Activated CD8-positive, alpha-beta memory T cell treated with anti-CD3 and anti-CD28 coated beads for 48 hours (primary cell): ENCODE results near the gene GSTO2.
"Not testable (repeated sequence)": the region's sequence is repeated elsewhere in the genome, so short reads cannot be mapped to it uniquely, and the experiment has no call there.

Experiments
- DNase-seq, 3 experiments: peaks; one replicate each; pipeline ENCODE4 v3.0.0-alpha.2; 2020; ENCODE audit warnings: low read depth in 2 of 3, low spot score in 2 of 3

Gene GSTO2

DNA sequence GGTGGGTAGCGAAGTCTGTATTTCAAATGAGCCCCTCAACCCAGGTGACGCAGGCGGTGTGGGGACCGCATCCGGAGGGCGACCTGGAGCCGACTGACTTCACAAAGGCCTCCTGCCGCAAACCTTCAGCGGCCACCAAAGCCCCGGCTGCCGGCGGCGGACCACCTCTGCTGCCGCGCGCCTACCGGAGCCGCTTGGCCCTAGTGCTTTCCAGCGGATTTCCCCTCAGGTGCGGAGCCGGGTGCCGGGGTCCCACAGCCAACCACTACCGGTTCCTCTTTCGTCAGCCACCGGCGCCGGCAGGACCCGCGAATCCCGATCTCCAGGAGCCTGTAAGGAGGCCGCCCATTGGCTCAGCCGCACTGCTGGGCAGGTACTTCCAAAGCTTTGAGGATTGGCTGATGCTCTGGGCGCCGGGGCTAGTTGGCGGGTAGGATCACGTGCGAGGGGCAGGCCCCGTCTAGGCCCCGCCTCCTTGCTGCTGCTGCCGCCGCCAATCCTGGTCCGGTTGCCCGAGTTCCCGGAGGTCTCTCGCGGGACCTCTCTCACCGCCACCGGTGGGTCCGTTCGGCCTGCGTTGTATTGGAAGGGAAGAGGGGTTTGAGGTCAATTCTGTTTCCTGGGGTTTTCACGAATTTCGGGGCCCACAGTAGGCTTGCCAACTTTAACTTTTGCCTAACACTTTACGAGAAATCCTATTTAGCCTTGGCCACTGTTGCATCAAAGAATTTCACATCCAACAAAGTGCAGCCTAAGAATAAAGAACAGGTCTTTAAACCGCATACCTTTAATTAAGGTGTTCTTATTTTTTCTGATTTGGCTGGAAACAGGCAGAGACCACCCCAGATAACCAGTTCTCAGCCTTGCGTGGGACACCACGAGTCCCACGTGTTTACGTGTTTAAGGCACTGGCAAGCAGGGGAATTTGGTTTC, at the start of gene GSTO2:
Gene GSTO2 (plus strand): TSS at position 472 of the 933 bp plus-strand sequence. CDS start 5,732 bp downstream, outside the sequence.
- peak; percentile 83 to 96 (median 92) for DNase-seq

DNA sequence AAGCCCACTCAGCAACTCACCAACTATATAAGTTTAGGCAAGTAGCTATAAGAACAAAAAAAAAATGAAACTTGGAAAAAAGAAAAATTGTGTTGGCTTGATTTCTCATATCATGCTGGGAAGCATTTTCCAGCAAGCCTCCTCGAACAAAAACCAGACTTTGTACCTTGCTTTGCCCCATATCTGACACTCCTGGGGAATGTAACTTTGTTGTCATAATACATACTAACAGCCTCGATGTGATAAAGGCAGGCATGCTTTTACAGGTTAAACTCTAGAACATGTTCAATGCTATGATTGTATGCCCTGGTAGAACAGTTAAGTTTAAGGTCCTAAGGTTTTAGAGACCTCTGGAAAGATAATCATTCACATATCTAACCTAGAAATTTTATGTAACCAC, 48.5 kb upstream of the GSTO2 start:
- no peak for DNase-seq

DNA sequence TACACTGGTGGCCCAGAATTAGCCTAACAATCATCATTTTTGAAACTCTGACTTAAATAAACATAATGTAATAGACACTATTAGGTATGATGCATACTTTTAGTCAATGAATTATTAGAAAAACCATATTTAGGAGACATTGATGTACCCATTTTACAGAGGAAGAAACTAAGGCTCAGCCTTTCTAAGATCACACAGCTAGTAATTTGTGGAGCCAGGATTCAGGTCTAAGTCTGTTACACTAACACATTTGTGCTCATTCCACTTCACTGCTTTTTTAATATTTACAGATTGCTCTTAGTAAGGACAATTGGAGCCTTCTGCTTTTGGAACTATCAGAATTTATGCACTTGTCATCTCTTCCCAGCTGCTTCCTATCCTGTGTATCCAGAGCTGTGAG, 45.7 kb upstream of the GSTO2 start:
- no peak for DNase-seq

DNA sequence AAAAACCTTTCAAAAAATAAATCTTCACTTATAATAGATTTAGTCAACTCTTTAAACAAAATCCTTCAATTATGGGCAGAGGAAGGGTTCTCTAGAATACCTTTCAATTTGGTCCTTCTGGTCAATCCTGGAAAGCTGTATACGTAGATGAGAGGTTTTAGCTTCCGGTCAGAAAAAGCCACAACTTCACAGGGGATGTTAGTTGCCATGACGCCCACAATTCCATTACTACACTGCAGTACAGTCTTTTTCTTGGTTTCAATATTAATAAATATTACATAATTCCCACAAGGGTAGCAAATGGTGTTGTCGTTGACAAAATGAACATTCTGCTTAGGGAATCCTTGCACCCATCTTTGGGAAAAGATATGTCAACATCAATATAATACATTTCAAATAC, 38.5 kb upstream of the GSTO2 start:
- DNase-seq: no peak

DNA sequence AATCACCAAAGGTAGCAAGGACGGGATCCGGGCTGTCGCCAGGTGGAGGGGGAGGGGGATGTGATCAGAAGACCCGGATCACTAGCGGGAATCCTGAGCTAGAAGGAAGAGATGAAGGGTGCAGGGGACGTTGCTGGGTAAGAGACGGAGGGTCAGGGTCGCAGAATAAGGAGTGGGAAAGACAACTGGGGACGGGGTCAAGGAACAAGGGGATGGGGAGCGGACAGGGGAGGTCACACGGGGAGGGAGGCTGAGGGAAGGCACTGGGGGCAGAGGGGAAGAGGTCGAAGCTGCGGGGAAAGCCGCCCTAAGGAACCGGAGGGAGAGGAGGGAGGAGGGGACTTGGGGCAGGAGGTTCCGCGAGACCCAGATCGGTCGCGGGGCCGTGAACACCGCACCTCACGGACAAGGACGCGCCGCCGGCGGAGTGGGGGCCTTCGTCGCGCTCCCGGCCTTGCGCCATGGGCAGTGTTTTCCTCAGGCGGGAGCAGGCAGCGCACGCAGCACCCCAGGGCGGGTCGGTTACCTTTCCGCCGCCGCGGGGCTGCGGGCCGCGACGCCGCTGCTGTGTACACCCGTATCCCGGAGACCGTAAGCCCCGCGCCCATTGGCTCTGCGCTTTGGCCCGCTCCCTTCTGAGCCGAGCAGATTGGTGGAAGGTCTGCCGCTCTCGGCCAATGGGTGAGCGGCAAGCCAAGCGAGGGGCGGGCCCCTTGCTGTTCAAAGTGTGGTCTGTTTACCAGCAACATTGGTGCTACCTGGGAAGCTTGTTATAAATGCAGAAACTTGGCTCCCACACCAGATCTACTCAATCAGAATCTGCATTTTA, 37.0 kb upstream of the GSTO2 start, which contains the start of gene CFAP43:
Gene CFAP43 (minus strand): TSS at position 581 of the 829 bp plus-strand sequence. CDS start 118 bp downstream, at position 463.
- peak; percentile 94 to 100 (median 98) for DNase-seq

DNA sequence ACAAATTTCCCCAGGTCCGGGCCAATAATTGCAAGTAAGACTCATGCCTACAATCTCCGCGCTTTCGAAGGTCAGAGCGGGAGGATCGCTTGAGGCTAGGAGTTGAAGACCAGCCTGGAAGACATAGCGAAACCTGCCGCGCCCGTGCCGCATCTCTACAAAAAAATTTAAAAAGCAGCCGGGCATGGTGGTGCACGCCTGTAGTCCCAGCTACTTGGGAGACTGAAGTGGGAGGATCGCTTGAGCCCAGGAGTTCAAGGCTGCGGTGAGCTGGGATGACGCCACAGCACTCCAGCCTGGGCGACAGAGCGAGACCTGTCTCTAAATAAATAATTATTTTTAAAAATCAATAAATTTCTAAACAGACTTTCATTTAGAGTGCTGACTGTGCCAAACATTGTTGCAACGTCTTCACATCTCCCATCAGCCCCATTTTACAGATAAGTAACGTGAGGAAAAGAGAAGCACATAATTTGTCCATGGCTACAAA, 36.3 kb upstream of the GSTO2 start:
- no peak for DNase-seq

DNA sequence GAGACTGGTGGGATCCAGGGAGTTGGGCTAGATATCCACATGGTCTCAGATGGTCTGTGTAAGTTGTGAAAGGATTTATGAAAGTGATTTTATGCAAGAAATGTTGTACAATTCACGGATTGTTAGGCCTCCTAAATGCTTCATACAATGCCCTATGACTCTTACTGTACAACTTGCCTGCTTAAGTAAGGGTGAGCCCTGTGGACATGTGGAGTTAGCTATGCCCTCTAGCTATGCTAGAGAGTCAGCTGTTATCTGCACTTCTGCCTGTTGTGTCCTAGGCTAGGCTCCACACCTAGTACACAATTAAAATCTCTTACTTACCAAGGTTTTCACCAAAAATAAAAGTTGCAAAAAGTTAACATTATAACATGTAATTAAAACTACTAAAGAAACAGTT, 35.2 kb upstream of the GSTO2 start:
- DNase-seq: no peak

DNA sequence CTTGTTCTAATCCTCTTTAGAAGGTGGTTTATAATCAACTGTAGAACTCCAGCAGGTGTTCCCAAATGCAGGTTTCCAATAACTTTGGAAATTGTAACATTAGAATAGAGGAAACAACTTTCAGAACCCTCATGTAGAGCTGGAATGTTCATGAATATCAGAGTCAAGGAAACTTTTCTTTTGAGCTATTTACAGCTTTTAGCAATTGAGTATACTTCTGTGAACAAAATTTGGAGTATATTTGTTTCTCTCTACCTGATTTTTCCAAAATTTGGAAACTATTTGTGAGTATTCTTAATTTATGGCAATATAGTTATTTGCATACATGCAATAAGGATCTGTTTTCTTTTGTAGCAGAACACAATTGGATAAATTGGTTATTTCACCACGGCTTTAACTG, 34.0 kb upstream of the GSTO2 start:
- DNase-seq: no peak

DNA sequence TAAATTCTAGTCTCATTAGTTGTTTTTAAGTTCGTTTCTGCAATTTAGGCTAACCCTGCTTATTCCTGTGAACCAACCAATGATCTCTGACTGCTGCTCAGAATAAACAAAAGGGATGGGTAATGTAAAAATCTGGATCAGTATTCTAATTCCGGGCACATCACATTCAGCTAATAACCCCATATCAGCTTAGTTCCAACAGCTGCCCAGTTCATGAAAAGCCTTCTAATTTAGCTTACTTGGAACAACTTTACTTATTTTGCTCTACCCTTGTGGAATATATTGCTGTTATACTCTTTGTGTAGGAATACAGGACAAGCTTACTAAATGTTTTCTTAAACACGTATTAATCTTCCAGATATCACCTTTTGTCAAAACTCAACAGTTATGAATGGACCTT, 33.2 kb upstream of the GSTO2 start:
- DNase-seq: no peak

DNA sequence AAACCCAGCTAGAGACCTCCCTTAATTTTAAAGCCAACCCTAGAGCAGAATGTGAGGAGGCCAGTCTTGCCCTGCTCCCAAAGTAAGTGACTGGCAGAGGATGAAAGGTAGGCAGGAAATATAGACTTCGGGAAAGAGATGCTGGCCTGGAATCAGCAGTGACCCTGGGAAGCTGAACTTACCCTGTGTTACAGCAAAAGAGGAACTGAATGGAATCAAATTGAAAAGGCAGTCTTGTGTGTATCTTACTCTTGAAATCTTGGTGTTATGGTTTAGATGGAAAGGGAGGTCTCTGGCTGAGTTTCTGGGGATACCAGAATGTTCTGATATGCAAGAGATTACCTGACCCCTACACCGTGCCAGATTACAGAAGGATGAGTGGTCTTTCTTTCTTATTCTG, 28.9 kb upstream of the GSTO2 start:
- DNase-seq: no peak

DNA sequence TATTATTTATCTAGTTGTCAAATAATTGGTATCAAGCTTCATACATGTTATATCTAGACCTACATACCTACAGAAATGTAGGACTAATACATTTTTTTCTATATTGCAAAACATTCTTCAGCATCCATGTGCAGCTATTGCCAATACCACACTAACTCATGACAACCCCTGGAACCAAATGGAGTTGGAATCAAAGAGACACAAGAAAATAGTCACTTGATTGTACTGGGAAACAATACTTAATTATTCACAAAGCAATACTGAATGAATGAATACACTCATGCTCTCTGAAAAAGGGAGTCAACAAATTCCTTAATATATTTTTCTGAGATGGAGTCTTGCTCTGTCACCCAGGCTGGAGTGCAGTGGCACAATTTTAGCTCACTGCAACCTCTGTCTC, 26.4 kb upstream of the GSTO2 start:
- DNase-seq: no peak

DNA sequence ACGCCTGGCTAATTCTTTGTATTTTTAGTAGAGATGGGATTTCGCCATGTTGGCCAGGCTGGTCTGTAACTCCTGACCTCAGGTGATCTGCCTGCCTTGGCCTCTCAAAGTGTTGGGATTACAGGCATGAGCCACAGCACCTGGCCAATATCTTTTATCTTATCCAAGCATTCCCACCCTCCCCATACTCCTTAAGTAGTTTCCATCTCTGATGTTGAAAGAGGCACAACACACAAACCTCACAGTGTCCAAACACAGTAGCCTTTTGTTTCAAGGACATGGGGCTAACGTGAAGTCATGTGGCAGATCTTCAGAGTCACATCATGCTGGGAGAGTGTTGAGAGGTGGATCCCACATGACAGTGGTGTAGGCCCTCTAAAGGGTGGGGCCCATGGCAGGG, 26.0 kb upstream of the GSTO2 start:
- not testable (repeated sequence) for DNase-seq

DNA sequence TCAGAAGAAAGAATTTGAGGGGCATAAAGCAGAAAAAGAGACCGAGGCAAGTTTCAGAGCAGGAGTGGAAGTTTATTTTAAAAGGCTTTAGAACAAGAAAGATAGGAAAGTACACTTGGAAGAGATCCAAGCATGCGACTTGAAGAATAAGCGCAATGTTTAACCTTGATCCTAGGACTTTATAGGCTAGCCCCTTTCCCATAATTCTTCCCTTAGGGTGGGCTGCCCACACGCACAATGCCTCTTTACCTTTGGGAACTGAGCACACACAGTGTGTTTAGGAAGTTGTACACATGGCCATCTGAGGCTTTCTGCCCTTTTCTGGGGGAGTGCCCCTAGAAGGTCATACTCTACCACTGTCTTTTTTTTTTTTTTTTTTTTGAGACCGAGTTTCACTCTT, 25.5 kb upstream of the GSTO2 start:
- DNase-seq: no peak

DNA sequence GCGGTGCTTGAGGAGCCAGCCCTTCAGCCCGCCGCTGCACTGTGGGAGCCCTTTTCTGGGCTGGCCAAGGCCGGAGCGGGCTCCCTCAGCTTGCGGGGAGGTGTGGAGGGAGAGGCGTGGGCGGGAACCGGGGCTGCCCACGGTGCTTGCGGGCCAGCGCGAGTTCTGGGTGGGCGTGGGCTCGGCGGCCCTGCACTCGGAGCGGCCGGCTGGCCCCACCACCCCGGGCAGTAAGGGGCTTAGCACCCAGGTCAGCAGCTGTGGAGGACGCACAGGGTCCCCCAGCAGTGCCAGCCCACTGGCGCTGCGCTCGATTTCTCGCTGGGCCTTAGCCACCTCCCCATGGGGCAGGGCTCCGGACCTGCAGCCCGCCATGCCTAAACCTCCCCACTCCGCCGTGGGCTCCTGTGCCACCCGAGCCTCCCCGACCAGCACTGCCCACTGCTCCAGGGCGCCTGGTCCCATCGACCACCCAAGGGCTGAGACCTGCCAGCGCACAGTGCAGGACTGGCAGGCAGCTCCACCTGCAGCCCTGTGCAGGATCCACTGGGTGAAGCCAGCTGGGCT, 23.8 kb upstream of the GSTO2 start:
- no peak for DNase-seq

DNA sequence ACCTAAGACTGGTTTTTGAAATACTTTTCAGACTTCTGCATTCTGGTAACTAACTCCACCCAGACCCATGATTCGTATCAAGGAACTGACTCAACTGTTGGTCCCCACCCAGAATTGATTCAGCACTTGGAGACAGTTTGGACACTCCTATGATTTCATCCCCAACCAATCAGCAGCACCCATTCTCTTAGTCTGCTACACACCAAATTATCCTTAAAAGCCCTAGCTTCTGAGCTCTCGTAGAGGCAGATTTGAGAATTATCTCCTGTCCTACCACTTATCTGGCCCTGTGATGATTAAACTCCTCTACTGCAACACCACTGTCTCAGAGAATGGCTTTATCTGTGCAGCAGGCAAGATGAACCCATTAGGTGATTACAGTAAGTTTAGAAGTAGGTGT, 22.0 kb upstream of the GSTO2 start:
- no peak for DNase-seq

DNA sequence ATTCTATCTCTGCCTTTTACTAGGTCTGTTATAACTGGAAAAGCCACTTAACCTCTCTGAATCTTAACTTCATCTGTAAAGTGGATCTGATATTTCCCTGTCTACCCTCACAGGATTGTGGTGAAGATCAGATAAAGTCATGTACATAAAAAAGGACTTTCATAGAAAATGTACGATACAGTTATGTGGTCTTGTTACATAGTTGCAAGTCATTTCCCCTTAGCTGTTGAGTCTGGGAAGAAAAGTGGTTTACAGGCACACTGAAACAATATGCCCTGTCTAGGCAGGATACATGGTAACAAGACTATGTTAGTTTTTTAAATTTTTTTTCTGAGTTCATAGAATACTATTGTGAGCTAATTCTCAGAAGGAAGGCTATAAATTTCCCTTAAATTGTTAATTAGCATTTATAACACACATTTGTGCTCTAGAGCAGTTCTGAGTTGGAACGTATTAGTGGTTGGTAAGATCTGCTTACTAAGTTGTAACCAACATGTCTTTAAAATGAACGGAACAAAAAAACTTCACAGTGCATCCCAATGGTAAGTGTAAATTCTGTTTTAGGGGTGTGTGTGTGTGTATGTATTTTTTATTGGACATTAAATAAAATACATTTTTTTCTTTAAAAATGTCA, 21.4 kb upstream of the GSTO2 start:
- DNase-seq: no peak

DNA sequence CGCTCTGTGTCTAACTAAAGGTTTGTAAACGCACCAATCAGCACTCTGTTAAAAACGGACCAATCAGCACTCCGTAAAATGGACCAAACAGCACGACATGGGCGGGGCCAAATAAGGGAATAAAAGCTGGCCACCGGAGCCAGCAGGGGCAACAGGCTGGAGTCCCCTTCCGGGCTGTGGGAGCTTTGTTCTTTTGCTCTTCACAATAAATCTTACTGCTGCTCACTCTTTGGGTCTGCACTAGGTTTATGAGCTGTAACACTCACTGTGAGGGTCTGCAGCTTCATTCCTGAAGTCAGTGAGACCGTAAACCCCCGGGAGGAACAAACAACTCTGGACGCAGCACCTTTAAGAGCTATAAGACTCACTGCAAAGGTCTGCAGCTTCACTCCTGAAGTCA, 20.1 kb upstream of the GSTO2 start:
- not testable (repeated sequence) for DNase-seq

DNA sequence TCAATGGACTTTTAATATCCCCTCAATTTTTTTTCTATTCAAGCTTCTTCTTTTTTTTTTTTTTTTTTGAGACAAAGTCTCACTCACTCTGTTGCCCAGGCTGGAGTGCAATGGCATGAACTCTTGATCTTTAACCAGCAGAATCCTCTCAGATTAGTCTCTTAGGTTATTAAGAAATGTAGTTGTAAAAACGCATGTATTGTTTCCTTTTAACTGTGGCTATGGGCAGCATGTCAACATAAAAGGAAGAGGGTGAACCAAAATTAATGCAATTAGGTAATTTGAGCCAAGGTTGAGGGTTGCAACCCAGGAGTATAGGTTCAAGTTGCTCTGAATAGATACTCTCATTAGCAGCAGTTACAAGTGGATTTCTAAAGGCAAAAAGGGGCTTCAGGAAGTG, 18.6 kb upstream of the GSTO2 start:
- DNase-seq: no peak

DNA sequence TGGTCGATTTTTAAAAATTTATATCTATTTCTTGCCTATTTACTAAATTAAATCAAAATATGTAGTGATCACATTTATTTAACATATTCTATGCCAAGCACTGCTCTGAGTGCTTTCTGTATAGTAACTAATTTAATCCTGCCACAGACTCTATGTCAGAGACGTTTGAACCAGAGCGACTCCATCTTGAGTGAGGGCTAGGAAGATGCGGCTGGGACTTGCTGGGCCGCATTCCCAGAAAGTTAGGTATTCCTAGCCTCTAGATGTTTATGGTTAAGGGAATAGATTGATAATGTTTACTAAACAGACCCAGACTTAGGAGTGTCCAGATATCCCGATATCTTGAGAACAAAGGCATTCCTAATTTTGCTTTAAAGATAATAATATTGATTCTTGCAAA, 17.5 kb upstream of the GSTO2 start:
- DNase-seq: no peak

DNA sequence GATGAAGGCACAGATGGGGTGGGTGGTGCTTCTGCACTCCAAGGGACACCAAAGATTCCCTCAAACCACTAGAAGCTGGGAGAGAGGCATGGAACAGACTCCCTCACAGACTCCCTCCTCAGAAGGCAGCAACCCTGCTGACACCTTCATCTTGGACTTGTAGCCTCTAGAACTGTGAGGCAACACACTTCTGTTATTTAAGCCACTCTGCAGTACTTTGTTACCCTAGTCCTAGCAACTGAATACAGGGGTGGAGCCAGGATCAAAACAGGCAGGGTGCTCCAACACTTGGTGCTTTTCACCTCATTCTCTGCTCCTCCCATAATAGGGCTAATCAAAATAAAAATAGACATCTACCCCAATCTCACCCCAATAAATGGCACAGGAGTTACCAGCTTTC, 16.6 kb upstream of the GSTO2 start:
- no peak for DNase-seq

DNA sequence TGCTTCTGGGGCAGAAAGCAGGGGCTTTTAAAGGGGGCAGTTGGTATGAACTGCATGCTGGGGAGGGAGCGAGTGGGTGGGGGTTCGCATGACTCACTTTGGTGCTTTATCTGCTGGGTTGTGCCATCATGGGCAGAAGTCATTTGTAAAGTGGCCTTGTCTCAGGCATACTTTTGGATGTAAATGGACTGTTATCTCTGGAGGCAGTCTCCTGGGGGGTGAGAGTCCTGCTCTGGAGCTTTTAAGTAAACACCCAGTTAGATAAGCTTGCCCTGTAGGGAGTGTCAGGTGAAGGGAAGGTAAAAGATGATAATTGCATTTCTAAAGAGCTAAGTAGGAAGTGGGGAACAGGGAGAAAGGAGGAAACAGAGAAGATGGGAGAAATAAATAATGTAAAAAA, 15.9 kb upstream of the GSTO2 start:
- DNase-seq: no peak
